H9 (cell line): Measurements from ENCODE around the gene ZKSCAN2. TPM values are rescaled to one million over a fixed set of nuclear protein-coding genes. Genes with fewer than 3 reads are reported as not detected.

Experiments
- DNase-seq: peaks from one replicate; pipeline ENCODE4 v3.0.0-alpha.2; 2017
- H2AFZ ChIP-seq: one replicate; pipeline ENCODE4 v1.6.1; 2013; ENCODE audit warnings: mild to moderate bottlenecking, low read length, control low read depth, moderate library complexity
- H2AK5ac ChIP-seq: 2 replicates; pipeline ENCODE4 v1.6.1; 2013; ENCODE audit warnings: low read length, control low read depth, mixed read lengths; ENCODE audit not compliant: insufficient read length
- H2BK120ac ChIP-seq: one replicate; pipeline ENCODE4 v1.6.1; 2013; ENCODE audit warnings: low read depth, mild to moderate bottlenecking, low read length, control low read depth, inconsistent platforms; ENCODE audit not compliant: poor library complexity, severe bottlenecking
- H2BK12ac ChIP-seq: 2 replicates; pipeline ENCODE4 v1.6.1; 2013; ENCODE audit warnings: low read length, control low read depth, mixed read lengths, low read depth; ENCODE audit not compliant: insufficient read length
- H2BK15ac ChIP-seq: 2 replicates; pipeline ENCODE4 v1.6.1; 2013; ENCODE audit warnings: low read depth, low read length, control low read depth
- H2BK20ac ChIP-seq: one replicate; pipeline ENCODE4 v1.6.1; 2013; ENCODE audit warnings: low read depth, mild to moderate bottlenecking, low read length, control low read depth, inconsistent platforms; ENCODE audit not compliant: poor library complexity, severe bottlenecking
- H2BK5ac ChIP-seq: 2 replicates; pipeline ENCODE4 v1.6.1; 2013; ENCODE audit warnings: low read length, control low read depth, mixed read lengths; ENCODE audit not compliant: insufficient read length
- H3K14ac ChIP-seq: 2 replicates; pipeline ENCODE4 v1.6.1; 2013; ENCODE audit warnings: low read length, control low read depth; ENCODE audit not compliant: insufficient read depth
- H3K18ac ChIP-seq: 2 replicates; pipeline ENCODE4 v1.6.1; 2013; ENCODE audit warnings: low read depth, mild to moderate bottlenecking, mixed read lengths, low read length, control low read depth; ENCODE audit not compliant: insufficient read length
- H3K23ac ChIP-seq: 2 replicates; pipeline ENCODE4 v1.6.1; 2013; ENCODE audit warnings: low read length, control low read depth, mixed read lengths, low read depth; ENCODE audit not compliant: insufficient read length
- H3K23me2 ChIP-seq: 2 replicates; pipeline ENCODE4 v1.6.1; 2013; ENCODE audit warnings: low read depth, mild to moderate bottlenecking, mixed read lengths, low read length, control low read depth; ENCODE audit not compliant: insufficient read length, poor library complexity, severe bottlenecking
- H3K27ac ChIP-seq: 2 replicates; pipeline ENCODE4 v1.5.1; 2013; ENCODE audit warnings: low read length, control low read depth, mixed read lengths, low read depth; ENCODE audit not compliant: insufficient read length
- H3K27me3 ChIP-seq: 2 replicates; pipeline ENCODE4 v1.6.1; 2013; ENCODE audit warnings: low read length, control low read depth, inconsistent platforms; ENCODE audit not compliant: insufficient read depth
- H3K4ac ChIP-seq: 2 replicates; pipeline ENCODE4 v1.6.1; 2013; ENCODE audit warnings: low read depth, mild to moderate bottlenecking, control low read depth, inconsistent platforms, low read length, moderate library complexity
- H3K4me1 ChIP-seq: 2 replicates; pipeline ENCODE4 v1.6.1; 2013; ENCODE audit warnings: low read length, control low read depth, inconsistent platforms; ENCODE audit not compliant: insufficient read depth
- H3K4me2 ChIP-seq: 2 replicates; pipeline ENCODE4 v1.6.1; 2013; ENCODE audit warnings: low read length, control low read depth, mixed read lengths; ENCODE audit not compliant: insufficient read length, insufficient read depth
- H3K56ac ChIP-seq: 2 replicates; pipeline ENCODE4 v1.6.1; 2013; ENCODE audit warnings: low read depth, mild to moderate bottlenecking, mixed read lengths, low read length, control low read depth; ENCODE audit not compliant: insufficient read length
- H3K79me1 ChIP-seq: 2 replicates; pipeline ENCODE4 v1.6.1; 2013; ENCODE audit warnings: low read depth, mild to moderate bottlenecking, moderate library complexity, low read length, control low read depth, inconsistent platforms; ENCODE audit not compliant: insufficient read depth, poor library complexity, severe bottlenecking
- H3K79me2 ChIP-seq: 2 replicates; pipeline ENCODE4 v1.6.1; 2013; ENCODE audit warnings: low read length, control low read depth, inconsistent platforms; ENCODE audit not compliant: insufficient read depth
- H3K9ac ChIP-seq: 2 replicates; pipeline ENCODE4 v1.6.1; 2013; ENCODE audit warnings: low read length, control low read depth, mixed read lengths; ENCODE audit not compliant: insufficient read length; ENCODE audit errors: extremely low read depth
- H3K9me3 ChIP-seq: one replicate; pipeline ENCODE4 v1.6.1; 2013; ENCODE audit warnings: low read depth, low read length, inconsistent platforms; ENCODE audit not compliant: control insufficient read depth
- H3T11ph ChIP-seq: one replicate; pipeline ENCODE4 v1.6.1; 2013; ENCODE audit warnings: mild to moderate bottlenecking, low read length, control low read depth, inconsistent platforms
- H4K20me1 ChIP-seq: one replicate; pipeline ENCODE4 v1.6.1; 2013; ENCODE audit not compliant: control insufficient read depth, insufficient read length, insufficient read depth
- H4K5ac ChIP-seq: 2 replicates; pipeline ENCODE4 v1.6.1; 2013; ENCODE audit warnings: low read depth, mild to moderate bottlenecking, mixed read lengths, low read length, control low read depth; ENCODE audit not compliant: insufficient read length
- H4K8ac ChIP-seq: replicated peaks from 2 replicates; pipeline ENCODE4 v1.6.1; 2013; ENCODE audit warnings: low read length, control low read depth, mixed read lengths, low read depth; ENCODE audit not compliant: insufficient read length
- H4K91ac ChIP-seq: 2 replicates; pipeline ENCODE4 v1.6.1; 2013; ENCODE audit warnings: low read depth, mild to moderate bottlenecking, moderate library complexity, mixed read lengths, low read length, control low read depth; ENCODE audit not compliant: insufficient read length
- H3K27ac Mint-ChIP-seq, 3 experiments: 2 replicates in 2 of 3; 3 replicates in 1 of 3; pipeline ENCODE4 v1.8.0; 2020 to 2021; ENCODE audit warnings: mixed read lengths in 3 of 3, mild to moderate bottlenecking in 1 of 3, moderate library complexity in 1 of 3
- H3K27me3 Mint-ChIP-seq: 2 replicates; pipeline ENCODE4 v1.8.0; 2021; ENCODE audit warnings: low read depth, mild to moderate bottlenecking, moderate library complexity, mixed read lengths
- H3K36me3 Mint-ChIP-seq, 3 experiments: 2 replicates in 2 of 3; 3 replicates in 1 of 3; pipeline ENCODE4 v1.8.0; 2020 to 2021; ENCODE audit warnings: low read depth in 3 of 3, mixed read lengths in 3 of 3; ENCODE audit not compliant: insufficient read depth in 1 of 3
- H3K4me1 Mint-ChIP-seq, 2 experiments: 2 replicates each; pipeline ENCODE4 v1.8.0; 2020; ENCODE audit warnings: mixed read lengths in 2 of 2
- H3K4me3 Mint-ChIP-seq, 2 experiments: 2 replicates in 1 of 2; 3 replicates in 1 of 2; pipeline ENCODE4 v1.8.0; 2020 to 2021; ENCODE audit warnings: mild to moderate bottlenecking in 2 of 2, mixed read lengths in 2 of 2, moderate library complexity in 1 of 2
- H3K9me3 Mint-ChIP-seq, 2 experiments: 2 replicates in 1 of 2; 3 replicates in 1 of 2; pipeline ENCODE4 v1.8.0; 2020; ENCODE audit warnings: mild to moderate bottlenecking in 2 of 2, mixed read lengths in 2 of 2, moderate library complexity in 1 of 2
- WGBS: extraction: QIAGEN DNeasy Blood & Tissue Kit; methylation state at CpG from one replicate; pipeline ENCODE4 v1.1.7; 2013; ENCODE audit warnings: missing lambda C conversion rate, low lambda C conversion rate, mixed read lengths; ENCODE audit not compliant: insufficient read length; ENCODE audit errors: extremely low coverage; 5-methylcytosine and 5-hydroxymethylcytosine counted together
- total RNA-seq: library from RNA; stranded (reverse); gene quantifications from 2 replicates; pipeline ENCODE4 v1.2.1, GENCODE V29; 2021
- TF ChIP-seq, protein P1 (sequence below): fragments of 200-600 bp; sonication (generic); conservative IDR thresholded peaks from 3 replicates; pipeline ENCODE4 v1.8.0; 2021; ENCODE audit warnings: antibody characterized with exemption, mild to moderate bottlenecking

Gene ZKSCAN2
- total RNA-seq, 1 experiment from 2014 or later = 16.5 TPM

DNA sequence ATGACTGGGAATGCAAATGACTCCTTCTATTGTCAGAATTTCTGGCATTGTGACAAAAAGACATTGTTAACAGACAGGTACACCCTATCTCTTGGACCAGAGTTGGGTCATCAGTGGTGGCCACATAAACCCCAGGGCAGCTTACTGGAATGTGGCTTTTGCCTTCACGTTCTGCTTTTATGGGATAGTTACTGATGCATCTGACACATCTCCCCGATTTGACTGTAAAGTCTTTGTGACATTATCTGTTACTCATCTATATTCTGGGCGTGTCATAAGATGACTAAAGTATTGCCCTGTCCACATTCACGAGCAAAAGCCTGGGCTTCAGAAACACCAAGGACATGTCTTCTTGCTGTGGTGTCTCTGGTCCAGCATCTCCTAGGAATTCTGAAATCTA is 59.6 kb downstream of the ZKSCAN2 start:
- H3K36me3 Mint-ChIP-seq = no peaks in the 10 kb centered on the region
- Histone ChIP-seq H3K4ac (no peak overlapping the region), H2BK20ac (no peak overlapping the region), H2BK12ac (no peak overlapping the region), H2AFZ (no peak overlapping the region), H2BK15ac (no peak overlapping the region), H3K56ac (no peak overlapping the region), H3K23ac (no peak overlapping the region), H4K8ac (no peak overlapping the region), H3K23me2 (no peaks in the 10 kb centered on the region), H2AK5ac (no peak overlapping the region), H3K9ac (no peak overlapping the region), H3K4me1 (no peaks in the 10 kb centered on the region), H3K27me3 (no peaks in the 10 kb centered on the region), H4K5ac (no peak overlapping the region), H3K9me3 (no peaks in the 10 kb centered on the region), H2BK5ac (no peak overlapping the region), H2BK120ac (no peak overlapping the region), H3T11ph (no peak overlapping the region), H4K91ac (no peak overlapping the region), H3K18ac (no peak overlapping the region), H3K27ac (no peak overlapping the region), H3K79me2 (no peaks in the 10 kb centered on the region), H4K20me1 (no peaks in the 10 kb centered on the region), H3K79me1 (no peaks in the 10 kb centered on the region), H3K14ac (no peak overlapping the region), H3K4me2 (no peak overlapping the region)
- WGBS = no CpG with 5 or more reads among the region's 4 CpGs
- H3K4me1 Mint-ChIP-seq = no peaks in the 10 kb centered on the region
- no peak overlapping the region for H3K27ac Mint-ChIP-seq
- H3K4me3 Mint-ChIP-seq = no peak overlapping the region
- no peak for DNase-seq
- TF ChIP-seq, protein P1, sequence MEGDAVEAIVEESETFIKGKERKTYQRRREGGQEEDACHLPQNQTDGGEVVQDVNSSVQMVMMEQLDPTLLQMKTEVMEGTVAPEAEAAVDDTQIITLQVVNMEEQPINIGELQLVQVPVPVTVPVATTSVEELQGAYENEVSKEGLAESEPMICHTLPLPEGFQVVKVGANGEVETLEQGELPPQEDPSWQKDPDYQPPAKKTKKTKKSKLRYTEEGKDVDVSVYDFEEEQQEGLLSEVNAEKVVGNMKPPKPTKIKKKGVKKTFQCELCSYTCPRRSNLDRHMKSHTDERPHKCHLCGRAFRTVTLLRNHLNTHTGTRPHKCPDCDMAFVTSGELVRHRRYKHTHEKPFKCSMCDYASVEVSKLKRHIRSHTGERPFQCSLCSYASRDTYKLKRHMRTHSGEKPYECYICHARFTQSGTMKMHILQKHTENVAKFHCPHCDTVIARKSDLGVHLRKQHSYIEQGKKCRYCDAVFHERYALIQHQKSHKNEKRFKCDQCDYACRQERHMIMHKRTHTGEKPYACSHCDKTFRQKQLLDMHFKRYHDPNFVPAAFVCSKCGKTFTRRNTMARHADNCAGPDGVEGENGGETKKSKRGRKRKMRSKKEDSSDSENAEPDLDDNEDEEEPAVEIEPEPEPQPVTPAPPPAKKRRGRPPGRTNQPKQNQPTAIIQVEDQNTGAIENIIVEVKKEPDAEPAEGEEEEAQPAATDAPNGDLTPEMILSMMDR = no peak
- H3K27me3 Mint-ChIP-seq = peaks cover 1% of the 10 kb centered on the region; the same call in 1 of the 2 replicates
- H3K9me3 Mint-ChIP-seq = no peaks in the 10 kb centered on the region
